Activated CD8-positive, alpha-beta memory T cell treated with anti-CD3 and anti-CD28 coated beads, Interleukin-2, amount 50 U/mL, for 24 hours (primary cell): ENCODE data around the gene ZNF503.
"Not testable (repeated sequence)": the region's sequence is repeated elsewhere in the genome, so short reads cannot be mapped to it uniquely, and the experiment has no call there.

Experiments used
- DNase-seq: peaks from one replicate; pipeline ENCODE4 v3.0.0-alpha.2; 2020; ENCODE audit errors: extremely low read depth

Gene ZNF503

DNA sequence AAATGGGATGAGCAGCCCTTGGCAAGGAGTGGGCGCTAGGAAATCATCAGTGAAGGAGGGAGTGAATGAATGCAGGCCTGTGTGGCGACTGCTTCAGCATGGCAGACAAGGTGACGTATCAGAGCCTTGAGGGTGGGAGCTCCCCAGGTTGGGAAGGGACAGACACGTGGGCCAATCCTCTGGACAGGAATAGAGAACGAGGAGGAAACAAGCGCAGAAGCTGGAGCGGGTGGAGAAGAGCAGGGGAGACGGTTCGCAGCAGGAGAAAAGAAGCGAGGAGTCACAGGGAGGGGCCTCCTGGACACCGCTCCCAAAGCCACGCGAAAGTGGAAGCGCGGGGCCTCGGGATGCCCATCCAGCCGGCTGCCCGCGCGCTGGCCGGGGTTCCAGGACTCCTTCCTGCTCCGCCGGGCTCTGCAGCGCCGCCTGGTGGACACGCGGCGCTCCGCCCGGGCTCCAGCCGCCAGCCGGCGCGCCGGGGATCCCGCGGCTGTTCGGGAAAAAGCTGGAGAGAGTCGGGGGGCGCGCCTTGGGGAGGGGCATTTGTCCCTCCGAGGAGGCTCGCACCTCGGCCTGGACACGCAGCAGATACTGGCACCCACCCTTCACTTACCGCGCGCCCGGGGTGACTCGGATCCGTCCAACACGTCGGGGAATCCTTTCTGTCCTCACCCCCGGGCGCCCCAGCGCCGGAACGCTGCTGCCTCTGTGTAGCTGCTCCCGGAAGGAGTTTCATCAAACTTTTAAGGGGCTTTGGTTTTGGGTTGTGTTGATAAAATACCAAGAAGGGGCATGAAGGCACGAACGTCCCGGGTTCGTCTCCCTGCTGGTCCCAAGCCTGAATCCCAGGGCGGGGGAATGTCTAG, 6.3 kb downstream of the ZNF503 start:
- no peak for DNase-seq

GRCh38 chr10:75394221-75394620, 7.3 kb downstream of the ZNF503 start:
- DNase-seq, result no peak

DNA sequence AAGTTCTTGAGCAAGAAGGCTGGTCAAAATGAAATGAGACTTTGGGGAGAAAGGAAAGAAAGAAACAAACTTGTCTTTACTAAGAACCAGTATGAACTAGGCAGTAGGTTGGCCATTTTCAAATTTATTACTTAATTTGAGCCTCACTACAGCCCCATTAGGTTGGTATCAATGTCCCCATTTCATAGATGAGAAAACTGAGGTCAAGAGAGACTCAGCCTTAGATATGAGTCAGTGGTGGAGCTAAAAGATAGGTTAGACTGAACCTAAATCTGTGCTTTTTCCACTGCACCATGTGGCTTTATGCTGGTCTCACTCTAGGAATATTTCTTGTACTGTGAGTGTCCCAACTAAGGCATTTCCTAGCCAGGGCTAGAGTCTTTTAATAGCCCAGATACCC, 8.8 kb downstream of the ZNF503 start:
- no peak for DNase-seq

- DNase-seq, result no peak
Measured at GRCh38 chr10:75392271-75392670, 9.3 kb downstream of the ZNF503 start.

DNA sequence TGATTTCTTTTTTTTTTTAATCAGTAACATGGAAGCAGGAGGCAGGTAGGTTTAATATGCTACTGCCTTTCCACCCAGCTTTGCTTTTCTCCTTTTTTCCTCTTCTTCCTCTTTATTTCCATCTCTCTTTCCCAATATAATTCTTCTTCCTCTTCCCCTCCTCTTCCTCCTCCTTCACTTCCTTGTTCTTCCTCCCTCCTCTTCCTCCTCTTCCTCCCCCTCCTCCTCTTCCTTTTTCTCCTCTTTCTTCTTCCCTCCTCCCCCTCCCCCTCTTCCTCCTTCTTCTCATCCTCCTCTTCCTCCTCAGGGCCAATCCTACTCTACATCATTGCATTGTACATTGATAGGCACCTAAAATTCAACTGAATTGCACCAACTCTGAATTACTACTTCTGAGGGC, 11.4 kb downstream of the ZNF503 start:
- DNase-seq, result no peak

- no peak for DNase-seq
Measured at GRCh38 chr10:75388082-75388481, 13.5 kb downstream of the ZNF503 start.

- DNase-seq, result no peak
Measured at GRCh38 chr10:75386128-75386527, 15.4 kb downstream of the ZNF503 start.

GRCh38 chr10:75379817-75380216, 21.7 kb downstream of the ZNF503 start:
- DNase-seq, result no peak

DNA sequence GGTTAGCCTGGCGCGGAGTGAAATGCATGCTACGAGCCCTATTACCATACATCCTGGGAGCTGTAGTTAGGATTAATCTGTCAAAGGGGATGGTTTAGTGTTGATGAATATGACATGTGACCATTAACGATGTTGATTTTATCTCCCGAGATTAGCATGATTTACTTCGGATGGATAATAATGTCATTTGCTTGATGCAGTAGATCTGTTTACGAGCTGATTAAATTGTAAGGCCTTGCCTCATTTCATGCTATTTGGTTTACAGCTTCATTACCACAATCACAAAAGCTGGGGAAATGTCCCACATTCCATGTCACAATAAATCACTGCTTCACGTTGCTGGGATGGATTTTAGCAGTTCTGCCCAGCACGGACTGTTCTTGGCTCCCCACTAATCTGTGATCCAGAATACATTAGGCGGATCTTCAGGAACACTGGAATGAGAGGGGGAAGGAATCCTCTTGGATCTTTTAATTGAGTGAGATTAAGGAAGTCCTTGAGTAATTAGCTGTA, 22.3 kb downstream of the ZNF503 start:
- no peak for DNase-seq

- DNase-seq, result no peak
Measured at GRCh38 chr10:75378379-75378778, 23.2 kb downstream of the ZNF503 start.

- DNase-seq, result no peak
Measured at GRCh38 chr10:75377869-75378268, 23.7 kb downstream of the ZNF503 start.

GRCh38 chr10:75375838-75376237, 25.7 kb downstream of the ZNF503 start:
- no peak for DNase-seq

DNA sequence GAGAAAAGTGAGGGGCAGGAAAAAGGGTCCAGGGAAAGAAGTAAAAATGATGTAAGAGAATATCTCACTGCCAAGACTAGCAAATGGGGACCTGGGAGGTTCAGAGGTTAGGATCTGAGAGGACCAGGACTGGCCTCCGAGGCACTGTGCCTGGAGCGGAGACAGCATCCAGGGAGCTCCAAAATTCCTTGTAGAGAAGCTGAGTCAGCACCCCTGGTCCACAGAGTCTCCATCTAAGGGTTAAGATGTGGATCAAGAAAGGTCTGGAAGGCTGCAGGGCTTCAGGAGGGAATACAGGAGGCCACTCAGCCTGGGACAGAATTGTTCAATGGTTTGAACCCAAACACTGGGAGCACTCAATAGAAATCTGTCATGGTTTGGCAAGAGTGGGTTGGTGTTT, 30.6 kb downstream of the ZNF503 start:
- no peak for DNase-seq

DNA sequence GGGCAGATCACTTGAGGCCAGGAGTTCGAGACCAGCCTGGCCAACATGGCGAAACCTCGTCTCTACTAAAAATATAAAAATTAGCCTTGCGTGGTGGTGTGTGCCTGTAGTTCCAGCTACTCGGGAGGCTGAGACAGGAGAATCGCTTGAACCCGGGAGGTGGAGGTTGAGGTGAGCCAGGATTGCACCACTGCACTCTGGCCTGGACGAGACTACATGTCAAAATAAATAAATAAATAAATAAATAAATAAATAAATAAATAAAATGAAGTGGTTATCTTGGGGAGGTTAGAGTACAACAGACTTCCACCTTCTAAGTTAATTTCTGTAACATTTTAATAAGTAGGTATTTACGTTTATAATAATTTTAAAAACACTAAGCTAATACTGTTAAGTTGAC, 31.7 kb downstream of the ZNF503 start:
- not testable (repeated sequence) for DNase-seq

GRCh38 chr10:75367901-75368300, 33.7 kb downstream of the ZNF503 start:
- DNase-seq, result no peak

DNA sequence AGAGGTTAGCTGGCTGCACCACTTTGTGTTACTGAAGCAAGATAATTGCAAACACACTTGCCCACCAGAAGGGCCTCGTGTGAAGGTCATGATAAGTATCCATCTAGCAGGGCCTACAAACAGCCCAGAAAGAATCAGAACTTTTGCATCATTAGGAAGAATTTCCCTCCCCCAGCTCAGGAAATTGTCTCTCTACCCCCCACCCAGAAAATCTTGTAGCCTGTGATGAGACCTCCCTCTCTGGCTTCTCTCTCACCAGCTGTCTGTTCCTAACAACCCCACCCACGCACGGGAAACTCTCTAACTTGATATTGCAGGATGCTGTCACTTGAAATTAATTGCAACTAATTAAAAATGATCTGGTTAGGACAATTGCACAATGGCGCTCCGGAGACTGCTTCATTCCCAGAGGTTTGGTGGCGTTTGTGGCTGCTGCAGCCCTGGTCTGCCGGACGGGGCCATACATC, 34.5 kb downstream of the ZNF503 start:
- no peak for DNase-seq

GRCh38 chr10:75363431-75363830, 38.1 kb downstream of the ZNF503 start:
- DNase-seq, result no peak

GRCh38 chr10:75359876-75360275, 41.7 kb downstream of the ZNF503 start:
- not testable (repeated sequence) for DNase-seq

- no peak for DNase-seq
Measured at GRCh38 chr10:75358835-75359421, 42.6 kb downstream of the ZNF503 start.

DNA sequence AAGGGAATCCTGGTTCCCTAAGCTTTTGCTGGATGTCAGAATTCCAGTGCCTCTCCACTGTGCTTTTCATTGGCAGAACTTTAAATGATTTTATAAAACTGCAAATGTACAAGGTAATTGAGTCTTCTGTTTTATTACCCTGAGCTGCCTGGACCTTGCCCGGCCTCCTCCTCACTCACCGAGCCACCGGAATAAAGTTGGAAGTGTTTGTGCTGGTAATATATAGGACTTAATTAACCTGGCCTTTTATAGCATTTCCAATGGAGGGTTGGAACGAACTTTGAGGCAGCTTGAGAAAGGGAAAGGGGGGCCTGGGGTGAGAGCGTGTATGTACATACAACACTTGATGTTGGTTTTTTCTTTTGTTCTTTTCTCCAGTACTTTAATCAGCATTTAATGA, 43.4 kb downstream of the ZNF503 start:
- DNase-seq, result no peak

GRCh38 chr10:75357500-75357899, 44.1 kb downstream of the ZNF503 start:
- no peak for DNase-seq

DNA sequence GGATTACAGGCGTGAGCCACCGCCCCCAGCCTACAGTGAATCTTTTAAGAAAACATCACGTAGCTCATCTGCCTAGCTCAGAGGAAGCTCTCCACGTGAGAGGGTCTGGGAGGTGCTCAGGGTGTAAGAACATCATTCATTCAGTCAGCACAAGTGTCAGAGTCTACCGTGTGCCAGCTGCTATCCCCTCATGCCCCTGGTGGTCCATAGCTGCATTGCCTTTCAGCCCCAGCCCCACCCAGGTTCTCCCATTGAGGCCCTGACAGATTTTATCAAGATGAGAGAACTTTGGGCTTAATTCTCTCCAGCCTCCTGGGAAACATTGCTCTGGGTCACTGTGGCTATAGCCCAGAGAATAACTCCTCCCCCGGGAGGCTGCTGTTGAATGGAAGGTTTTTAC, 45.1 kb downstream of the ZNF503 start:
- DNase-seq, result no peak

DNA sequence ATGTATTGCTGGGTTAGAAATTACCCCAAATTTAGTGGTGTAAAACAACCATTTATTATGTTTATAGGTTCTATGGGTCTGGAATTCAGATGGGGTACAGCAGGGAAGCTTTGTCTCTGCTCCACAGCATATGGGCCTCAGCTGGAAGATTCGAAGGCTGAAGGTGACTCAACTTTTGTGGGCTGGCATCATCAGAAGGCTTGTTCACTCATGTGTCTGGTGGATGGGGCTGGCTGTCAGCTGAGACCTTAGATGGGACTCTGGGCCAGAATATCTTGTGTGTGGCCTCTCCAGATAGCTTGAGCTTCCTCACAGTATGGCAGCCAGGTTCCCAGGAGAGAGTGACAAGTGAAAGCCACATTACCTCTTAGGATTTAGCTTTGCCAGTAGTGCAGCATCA, 45.9 kb downstream of the ZNF503 start:
- DNase-seq, result no peak
